Cardiac septum (tissue), 1 donor: ENCODE measurements around the gene ACAP1. TPM values are rescaled to one million over a fixed set of nuclear protein-coding genes. Genes with fewer than 3 reads are reported as not detected.
A peak's percentile ranks its signal among the peaks of the same experiment; 100 is the strongest.

Experiments used
- DNase-seq: peaks from one replicate; pipeline ENCODE4 v3.0.0-alpha.2; 2020; ENCODE audit warnings: low spot score
- intact Hi-C: fragments of 100-400 bp; cut with DNase I; formaldehyde crosslinking; loops from one replicate; pipeline ENCODE4 v1.14.0; 2022
- total RNA-seq: library from RNA; stranded (reverse); fragmentation: NEBNext Ultra II Directional; extraction: Animal tissue kit (Norgen Biotek cat#: 25700); gene quantifications from one replicate; pipeline ENCODE4 v1.2.1, GENCODE V29; 2021
- donor health status: DM: no; HTN: no; CAD: no.

ACAP1 gene
- total RNA-seq, 1 donor from 2014 or later = 16.4 TPM

DNA sequence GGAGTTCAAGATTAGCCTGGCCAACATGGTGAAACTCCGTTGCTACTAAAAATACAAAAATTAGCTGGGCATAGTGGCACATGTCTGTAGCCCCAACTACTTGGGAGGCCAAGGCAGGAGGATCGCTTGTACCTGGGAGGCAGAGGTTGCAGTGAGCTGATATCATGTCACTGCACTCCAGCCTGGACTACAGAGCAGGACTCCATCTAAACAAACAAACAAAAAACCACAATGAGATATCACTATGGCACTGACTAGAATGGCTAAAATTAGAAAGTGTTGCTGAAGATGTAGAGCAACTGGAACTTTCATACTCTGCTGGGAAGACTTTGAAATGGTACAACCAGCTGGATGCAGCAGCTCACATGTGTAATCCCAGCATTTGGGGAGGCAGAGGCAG lies 38.0 kb downstream of the ACAP1 start:
- intact Hi-C loops = no loop called here

DNA sequence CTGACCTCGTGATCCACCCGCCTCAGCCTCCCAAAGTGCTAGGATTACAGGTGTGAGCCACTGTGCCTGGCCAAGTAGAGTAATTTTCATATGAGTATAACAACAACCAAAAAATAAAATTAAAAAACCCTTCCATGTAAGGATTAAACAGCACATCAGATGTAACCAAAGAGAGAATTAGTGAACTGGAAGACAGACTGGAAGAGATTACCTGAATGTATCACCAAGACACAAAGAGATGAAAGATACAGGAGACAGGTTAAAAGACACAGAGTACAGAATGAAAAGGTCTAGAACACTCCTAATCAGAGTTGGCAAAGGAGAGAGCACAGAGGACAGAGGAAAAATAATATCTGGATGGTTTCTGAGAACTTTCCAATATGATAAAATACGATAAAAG lies 42.8 kb downstream of the ACAP1 start:
- intact Hi-C loops = no loop called here
- no peak for DNase-seq

More for the DNA sequence above, 38.0 kb downstream of the ACAP1 start:
- DNase-seq = no peak

DNA sequence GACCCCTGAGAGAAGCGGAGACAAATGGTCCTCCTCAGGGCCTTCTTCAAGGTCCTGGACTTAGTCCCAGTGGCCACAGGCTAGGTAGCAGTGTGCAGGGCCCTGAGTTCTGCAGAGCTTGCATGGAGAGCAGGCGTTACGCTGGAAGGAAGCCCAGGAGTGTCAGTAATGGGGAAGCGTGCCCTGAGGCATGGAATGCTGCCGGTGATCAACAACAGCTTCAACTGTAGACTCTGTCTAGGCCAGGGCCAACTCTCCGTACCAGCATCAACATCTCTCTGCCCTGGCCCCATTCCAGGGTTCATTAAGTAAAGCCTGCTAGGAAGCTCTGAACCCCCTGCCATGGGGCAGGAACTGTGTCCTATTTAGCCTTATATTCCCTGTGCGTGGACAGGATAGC lies 44.0 kb downstream of the ACAP1 start:
- DNase-seq = peak; percentile 80
- intact Hi-C loops = no loop called here

DNA sequence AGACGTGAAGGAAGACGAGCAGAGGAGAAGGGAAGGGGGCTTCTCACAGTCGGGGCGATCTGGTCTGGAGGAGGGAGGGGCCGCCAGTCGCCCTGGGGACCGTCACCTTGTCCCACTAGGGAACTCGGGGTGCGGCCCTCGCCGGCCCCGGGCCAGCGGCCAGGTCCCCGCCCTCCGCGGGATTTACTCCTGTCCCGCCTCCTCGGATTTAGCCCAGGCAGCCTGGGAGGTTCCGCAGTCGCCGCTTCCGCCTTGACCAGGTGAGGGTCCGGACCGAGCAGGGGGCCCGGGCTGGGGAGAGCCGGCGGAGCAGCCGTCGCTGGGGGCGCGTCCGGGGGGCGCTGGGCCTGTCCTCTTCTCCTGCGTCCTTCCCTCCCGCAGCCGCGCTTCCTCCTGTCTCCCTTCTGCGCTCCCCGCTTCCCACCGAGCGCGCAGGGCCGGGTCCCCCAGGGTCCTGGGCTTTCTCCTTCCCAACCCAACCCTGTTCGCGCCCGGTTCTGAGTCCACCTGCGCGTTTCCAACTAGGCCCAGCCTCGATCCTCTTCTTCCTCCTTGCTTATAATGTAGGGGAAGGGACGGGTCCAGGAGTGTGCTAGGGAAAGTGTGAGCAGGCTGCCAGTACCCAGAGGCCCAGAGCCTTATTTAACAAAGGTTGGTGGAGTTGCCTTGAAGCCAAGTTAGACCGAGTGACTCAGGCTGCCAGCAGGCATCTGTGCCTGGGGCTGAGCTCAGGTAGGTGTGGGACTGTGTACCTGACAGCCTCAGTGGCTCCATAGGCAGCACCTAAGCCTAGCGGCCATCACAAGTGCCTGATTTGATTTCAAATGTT lies 44.7 kb downstream of the ACAP1 start, which contains the start of gene TNK1:
Gene TNK1, plus strand, starts transcription at position 235 of the 829 bp plus-strand sequence. CDS start 1,838 bp downstream, outside the sequence.
- DNase-seq = peak; percentile 79
- intact Hi-C loops = no loop called here

DNA sequence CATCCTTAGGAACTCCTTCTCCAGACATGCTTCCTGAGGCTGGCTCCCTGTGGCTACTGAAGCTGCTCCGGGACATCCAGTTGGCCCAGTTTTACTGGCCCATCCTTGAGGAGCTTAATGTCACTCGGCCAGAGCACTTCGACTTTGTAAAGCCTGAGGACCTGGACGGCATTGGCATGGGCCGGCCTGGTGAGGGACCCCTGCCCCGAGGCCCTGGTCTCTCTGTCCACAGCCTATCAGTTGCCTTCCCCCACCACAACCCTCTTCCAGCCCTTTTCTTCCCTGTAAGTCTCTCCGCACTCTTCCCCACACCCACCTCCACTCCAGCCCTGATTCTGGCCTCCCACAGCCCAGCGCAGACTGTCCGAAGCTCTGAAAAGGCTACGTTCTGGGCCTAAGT lies 46.6 kb downstream of the ACAP1 start:
- no peak for DNase-seq
- intact Hi-C loops = no loop called here

DNA sequence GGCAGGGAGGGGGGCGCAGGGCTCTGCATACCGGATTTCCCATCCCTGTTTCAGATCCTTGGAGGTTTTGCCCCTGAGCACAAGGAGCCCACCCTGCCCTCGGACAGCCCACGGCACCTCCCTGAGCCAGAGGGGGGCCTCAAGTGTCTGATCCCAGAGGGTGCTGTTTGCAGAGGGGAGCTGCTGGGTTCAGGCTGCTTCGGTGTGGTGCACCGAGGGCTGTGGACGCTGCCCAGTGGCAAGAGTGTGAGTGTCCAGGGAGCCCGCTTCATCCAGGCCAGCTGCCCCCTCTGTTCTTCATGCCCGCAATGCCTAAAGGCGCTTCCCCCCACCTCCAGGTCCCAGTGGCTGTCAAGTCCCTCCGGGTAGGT lies 47.0 kb downstream of the ACAP1 start:
- no peak for DNase-seq
- intact Hi-C loops = no loop called here

DNA sequence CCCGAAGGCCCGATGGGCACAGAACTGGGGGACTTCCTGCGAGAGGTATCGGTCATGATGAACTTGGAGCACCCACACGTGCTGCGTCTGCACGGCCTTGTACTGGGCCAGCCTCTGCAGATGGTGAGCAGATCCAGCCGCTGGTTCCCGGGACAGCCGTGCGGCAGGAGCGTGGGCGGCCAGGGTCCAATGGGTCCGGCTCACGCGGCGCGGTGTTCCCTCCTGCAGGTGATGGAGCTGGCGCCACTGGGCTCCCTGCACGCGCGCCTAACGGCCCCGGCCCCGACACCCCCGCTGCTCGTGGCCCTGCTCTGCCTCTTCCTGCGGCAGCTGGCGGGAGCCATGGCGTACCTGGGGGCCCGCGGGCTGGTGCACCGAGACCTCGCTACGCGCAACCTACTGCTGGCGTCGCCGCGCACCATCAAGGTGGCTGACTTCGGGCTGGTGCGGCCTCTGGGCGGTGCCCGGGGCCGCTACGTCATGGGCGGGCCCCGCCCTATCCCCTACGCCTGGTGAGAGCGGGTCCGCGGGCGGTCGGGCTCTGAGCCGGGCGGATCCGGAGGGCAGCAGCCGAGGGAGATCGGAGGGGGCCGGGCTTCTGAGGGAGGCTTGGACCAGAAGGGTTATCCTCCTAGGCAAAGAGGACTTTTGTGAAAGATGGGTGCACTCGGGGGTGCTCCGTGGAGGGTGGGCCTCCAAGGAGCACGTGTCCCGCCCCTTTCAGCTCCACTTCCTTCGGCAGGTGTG lies 47.6 kb downstream of the ACAP1 start:
- no peak for DNase-seq
- intact Hi-C loops = no loop called here

DNA sequence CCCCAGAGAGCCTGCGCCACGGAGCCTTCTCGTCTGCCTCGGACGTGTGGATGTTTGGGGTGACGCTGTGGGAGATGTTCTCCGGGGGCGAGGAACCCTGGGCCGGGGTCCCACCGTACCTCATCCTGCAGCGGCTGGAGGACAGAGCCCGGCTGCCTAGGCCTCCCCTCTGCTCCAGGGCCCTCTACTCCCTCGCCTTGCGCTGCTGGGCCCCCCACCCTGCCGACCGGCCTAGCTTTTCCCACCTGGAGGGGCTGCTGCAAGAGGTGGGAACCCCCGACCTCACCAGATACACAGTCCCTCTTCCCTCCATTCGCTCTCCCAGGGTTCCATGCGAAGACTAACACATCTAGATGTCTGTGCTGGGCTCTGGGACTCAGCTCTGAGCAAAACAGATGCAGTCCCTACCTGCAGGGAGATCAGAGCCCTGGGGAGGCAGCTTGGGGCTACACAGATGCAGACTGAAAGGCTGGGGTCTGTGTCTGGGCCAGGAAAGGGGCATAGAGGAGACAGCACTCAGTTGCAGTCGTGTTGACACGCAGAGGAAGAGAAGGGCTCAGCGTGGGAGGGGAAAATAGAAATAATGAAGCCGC lies 48.3 kb downstream of the ACAP1 start:
- intact Hi-C loops = no loop called here
- no peak for DNase-seq

DNA sequence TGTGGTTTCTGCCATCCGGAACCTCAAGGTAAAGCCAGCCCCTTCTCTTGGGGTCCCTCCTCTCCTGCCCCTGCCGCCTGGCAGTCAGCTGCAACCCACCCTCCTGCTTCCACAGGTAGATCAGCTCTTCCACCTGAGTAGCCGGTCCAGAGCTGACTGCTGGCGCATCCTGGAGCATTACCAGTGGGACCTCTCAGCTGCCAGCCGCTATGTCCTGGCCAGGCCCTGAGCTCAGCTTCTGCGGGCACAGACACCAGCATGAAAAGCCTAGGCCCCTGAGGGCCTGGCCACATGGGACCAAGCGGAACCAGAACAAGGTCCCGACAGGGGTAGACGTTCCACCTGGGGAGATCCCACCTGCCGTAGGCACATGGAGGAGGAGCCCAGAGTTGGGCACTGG lies 52.5 kb downstream of the ACAP1 start:
- intact Hi-C loops = no loop called here
- DNase-seq = no peak

DNA sequence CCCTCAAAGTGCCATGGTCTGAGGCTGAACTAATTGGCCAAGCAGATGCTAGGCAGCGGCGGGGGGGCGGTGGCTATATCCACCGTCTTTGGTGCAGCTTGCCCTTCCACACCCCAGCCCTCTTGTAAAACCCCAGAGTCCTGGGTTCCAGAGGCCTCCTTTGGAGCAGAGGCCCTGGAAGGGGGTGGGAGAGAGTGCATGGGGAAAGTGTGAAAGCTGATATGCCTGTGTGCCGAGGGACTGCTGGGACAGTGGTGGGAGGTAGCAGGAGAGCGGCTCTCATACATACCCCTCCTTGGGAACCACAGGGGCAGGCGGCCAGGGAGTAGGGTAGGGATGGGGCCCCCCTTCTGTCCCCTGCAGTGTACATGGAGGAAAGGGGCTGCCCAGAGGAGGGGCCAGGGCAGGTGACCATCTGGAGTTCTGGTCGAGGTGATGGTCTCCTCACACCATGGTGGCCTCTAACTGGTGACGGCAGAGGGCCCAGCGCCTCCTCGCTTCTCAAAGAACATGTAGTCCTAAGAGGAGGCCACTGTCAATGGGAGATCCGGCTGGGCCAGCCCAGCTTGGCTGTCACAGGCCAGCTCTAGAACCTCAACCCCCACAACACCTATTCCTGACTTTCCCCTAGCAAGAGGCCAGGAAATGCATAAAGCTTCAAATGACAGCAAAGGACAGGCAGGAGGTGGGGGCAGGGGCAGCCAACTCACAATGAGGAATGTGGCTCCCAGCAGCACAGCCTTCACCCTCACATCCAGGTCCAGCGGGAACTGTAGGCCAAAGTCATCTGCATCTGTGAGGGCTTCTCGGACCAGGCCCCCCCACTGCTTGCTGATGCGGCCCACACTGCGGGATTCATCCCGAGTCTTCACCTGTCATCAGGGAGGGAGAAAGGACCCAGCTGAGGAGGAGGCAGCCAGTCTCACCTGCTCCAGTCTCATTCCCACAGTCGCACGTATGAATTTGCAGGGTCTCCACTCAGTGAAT lies 53.9 kb downstream of the ACAP1 start:
- DNase-seq = no peak

DNA sequence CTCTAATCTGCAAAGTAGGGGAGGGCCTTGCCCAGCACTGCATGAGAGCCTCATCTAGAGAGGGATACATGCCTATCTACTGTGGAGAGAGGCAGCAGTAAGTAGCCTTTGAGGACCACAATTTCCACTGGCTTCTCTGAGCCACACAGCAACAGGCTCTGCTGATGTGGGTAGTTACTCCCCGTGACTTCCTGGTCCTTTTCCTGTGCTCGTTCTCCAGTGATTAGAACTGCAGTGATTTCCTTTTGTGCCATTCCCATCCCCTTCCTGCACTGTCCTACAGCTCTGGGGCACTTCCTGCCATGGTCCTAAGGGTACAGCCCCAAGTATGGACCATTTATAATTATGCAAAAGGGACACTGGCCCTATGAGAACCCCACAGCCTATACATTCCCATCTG lies 55.0 kb downstream of the ACAP1 start:
- no peak for DNase-seq
- intact Hi-C loops = no loop called here

More for the DNA sequence above, 53.9 kb downstream of the ACAP1 start:
- intact Hi-C loops = no loop called here

DNA sequence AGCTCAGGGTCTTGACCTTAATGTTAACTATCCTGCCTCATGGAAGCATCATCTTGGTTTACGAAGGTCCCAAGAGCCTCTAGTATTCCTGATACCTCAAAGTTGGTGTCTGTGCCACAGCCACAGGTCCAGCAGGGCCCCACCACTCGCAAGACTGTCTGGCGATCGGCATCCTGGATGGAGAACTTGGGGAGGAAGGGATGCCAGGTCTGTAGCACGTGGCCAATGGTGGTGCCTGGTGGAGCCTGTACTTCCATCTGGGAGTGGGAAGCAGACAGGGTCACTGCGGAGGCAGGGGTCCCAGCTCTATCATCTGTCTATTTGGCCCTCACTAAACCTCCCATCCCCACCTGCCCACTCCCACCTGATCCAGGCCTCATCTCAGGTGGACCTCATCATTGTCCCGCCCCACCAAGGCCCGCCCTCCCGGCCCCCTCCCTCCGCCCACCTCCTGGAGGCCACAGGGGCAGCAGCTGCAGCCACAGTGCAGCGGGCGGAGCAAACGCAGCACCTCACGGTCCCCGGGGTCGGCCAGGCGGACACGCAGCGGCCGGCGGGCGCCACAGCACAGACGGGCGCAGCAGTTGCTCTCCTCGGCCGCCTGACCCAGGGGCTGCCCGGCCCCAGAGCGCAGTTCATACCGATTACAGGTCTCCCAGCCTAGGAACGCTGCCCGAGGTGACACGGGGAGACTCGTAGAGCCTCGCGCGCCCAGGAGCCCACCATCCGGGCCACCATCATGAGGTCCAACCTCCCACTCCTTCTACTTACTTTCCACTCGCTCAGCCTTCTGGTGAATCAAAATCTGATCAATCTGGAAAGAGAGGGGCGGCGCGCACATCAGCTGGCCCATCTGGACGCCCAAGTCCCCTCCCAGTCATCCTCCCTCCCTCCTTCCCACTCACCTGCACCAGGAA lies 56.6 kb downstream of the ACAP1 start:
- intact Hi-C loops = no loop called here
- DNase-seq = no peak

DNA sequence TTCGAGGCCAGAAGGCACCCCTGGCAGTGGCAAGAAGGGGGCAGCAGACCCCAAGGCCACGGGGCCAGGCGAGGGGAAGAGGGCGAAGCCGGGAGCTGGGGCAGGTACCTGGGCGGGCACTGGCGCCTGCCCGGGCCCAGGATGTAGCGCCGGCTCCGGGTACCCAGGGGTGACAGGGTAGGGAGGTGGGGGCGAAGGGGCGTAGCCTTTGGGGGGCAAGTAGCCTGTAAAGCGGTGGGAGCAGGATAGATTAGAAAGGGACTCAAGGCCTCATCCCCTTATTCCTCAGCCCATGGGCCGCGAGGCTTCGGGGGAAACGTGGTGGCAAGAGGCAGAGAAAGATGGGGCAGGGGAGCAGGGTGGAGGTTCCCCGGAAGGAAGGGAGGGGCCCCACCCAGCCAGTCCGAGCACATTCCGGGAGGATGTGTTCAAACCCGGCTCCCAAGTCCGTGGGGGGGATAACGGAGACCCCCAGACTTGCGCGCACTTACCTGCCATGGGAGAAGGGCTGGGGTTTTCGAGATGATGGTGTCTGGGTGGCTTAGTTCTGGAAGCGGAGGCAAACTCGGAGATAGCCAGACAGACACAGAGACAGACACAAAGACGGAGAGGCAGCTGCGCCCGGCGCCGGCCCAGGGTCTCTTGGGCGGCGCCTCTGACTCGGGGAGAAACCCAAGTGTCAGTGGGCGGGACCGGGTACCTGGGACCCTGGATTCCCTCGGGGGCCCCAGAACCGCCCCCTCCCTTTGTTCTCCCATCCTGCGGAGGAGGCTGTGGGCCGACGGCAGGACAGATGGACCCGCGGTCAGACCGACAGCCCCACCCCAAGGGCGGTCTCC lies 57.5 kb downstream of the ACAP1 start:
- no peak for DNase-seq
- intact Hi-C loops = no loop called here

DNA sequence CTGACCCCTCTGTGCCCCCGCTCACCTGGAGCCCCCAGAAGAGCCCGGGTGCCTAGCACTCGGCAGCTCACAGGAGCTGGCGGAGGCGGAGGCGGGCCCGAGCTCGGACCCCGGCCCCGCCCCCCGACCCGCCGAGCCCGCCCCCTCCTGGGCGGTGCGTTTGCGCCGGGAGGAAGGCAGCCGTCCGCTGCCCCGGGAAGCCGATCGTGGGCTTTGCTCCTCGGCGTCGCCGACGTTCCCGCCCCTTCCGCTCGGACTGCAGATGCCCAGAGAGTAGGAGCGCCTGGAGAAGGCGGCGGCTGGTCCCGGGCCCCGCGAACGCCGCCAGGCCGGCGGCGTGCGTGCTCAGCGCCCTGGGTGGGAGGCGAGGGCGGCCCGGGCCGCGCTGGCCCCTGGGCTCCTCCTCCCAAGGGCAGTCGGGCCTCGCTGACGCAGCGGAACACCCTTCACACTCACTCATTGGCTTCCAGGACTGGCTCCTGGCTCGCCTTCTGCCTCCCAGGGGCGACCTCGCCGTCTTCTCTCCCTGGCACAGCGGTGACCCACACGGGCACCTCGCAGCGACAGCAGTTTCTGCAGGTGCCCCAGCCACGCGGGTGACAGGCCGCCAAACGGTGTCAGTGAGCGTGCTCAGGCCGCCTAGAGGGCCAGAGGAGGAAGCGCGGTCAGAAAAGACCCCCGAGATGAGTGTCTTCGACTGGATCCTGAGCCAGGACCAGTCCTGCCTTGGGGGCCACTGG lies 58.3 kb downstream of the ACAP1 start, which contains the start of gene PLSCR3:
Gene PLSCR3, minus strand, starts transcription at position 74 of the 740 bp plus-strand sequence. CDS start 415 bp downstream, outside the sequence.
- intact Hi-C loops = no loop called here
- peak; percentile 95 for DNase-seq

DNA sequence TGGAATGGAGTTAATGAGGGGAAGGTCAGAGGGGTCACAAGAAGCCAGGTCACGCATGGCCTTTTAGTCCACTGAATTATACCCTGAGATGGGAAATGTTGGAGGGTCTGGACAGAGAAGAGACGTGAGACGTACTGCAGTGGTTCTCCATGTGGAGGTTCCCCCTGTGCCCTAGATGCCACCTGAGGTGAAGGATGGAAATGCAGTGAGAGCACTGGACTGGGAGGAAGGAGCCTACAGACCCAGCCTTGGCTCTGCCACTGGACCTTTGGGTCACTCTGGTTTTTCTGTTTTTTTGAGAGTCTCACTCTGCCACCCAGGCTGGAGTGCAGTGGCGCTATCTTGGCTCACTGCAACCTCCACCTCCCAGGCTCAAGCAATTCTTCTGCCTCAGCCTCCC lies 59.8 kb downstream of the ACAP1 start:
- no peak for DNase-seq
- intact Hi-C loops = no loop called here

DNA sequence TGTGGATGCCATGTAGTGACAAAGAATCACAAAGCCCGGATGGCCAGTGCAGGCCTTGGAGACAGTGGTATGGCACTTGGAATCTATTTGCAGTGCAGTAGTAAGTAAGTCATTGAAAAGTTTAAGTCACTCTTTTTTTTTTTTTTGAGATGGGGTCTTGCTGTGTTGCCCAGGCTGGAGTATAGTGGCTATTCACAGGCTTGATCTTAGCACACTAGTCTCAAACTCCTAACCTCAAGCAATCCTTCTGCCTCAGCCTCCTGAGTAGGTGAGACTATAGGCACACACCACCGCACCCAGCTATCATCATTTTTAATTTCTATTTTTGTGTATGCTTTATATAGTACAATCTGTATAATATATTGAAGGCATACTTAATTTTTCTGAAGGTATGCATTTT lies 62.3 kb downstream of the ACAP1 start:
- intact Hi-C loops = no loop called here
- DNase-seq = no peak
